A549 (cell line): ENCODE measurements around the gene WDR26. TPM values are rescaled to one million over a fixed set of nuclear protein-coding genes. Genes with fewer than 3 reads are reported as not detected.

ENCODE experiments used
- ATAC-seq, 2 experiments: fragments of 200-7000 bp in 1 of 2; fragments of >200 bp in 1 of 2; cut with Nextera tagmentation in 1 of 2; cut with Tn5 transposase in 1 of 2; 3 replicates each; pipeline versions ENCODE4 v1.8.0 to v1.9.1; 2018 to 2020; ENCODE audit warnings: mild to moderate bottlenecking in 1 of 2, moderate library complexity in 1 of 2
- CTCF ChIA-PET: fragments of 300-600 bp; sonication (Branson Sonifier 250); formaldehyde crosslinking; extraction: SDS; loops from one replicate; lab custom pipeline; 2021; ENCODE audit warnings: antibody characterized with exemption, inconsistent platforms; lab: Yijun Ruan, JAX
- POLR2A ChIA-PET: fragments of 350-600 bp; formaldehyde crosslinking; extraction: SDS; loops from one replicate; lab custom pipeline; 2021; ENCODE audit warnings: antibody characterized with exemption, inconsistent platforms; lab: Yijun Ruan, JAX
- DNase-seq, 2 experiments: peaks; one replicate each; pipeline versions ENCODE4 v3.0.0 to v3.0.0-alpha.2; 2011 to 2016; ENCODE audit warnings: low read depth in 1 of 2, low spot score in 1 of 2
- FAIRE-seq: peaks from 2 replicates; lab custom pipeline; 2011; peaks lifted over from hg19 to GRCh38; lab: Jason Lieb, UNC
- H3K27ac ChIP-seq, 2 experiments: fragments of >200 bp; sonication (Bioruptor Twin); formaldehyde crosslinking; 3 replicates each; pipeline ENCODE4 v1.5.1; 2016 to 2017
- H3K4me1 ChIP-seq: fragments of >200 bp; sonication (Bioruptor Twin); formaldehyde crosslinking; 3 replicates; pipeline ENCODE4 v1.6.1; 2016
- H3K4me2 ChIP-seq: fragments of >200 bp; sonication (Bioruptor Twin); formaldehyde crosslinking; 3 replicates; pipeline ENCODE4 v1.6.1; 2016
- H3K4me3 ChIP-seq: fragments of >200 bp; sonication (Bioruptor Twin); formaldehyde crosslinking; 3 replicates; pipeline ENCODE4 v1.5.1; 2016
- H3K9me3 ChIP-seq: fragments of >200 bp; sonication (Bioruptor Twin); formaldehyde crosslinking; 3 replicates; pipeline ENCODE4 v1.6.1; 2016
- CBX8 ChIP-seq: fragments of 200-600 bp; sonication (generic); IDR thresholded peaks from 2 replicates; pipeline ENCODE4 v1.6.1; 2016
- CHD2 ChIP-seq: fragments of 150-350 bp; IDR thresholded peaks from 2 replicates; pipeline ENCODE4 v1.6.1; 2014; ENCODE audit warnings: low read length; ENCODE audit not compliant: partially characterized antibody
- ESRRA ChIP-seq: fragments of 150-350 bp; IDR thresholded peaks from 2 replicates; pipeline ENCODE4 v1.6.1; 2014; ENCODE audit warnings: mild to moderate bottlenecking, low read length, borderline replicate concordance
- FOSB ChIP-seq: fragments of 250-450 bp; sonication (Bioruptor Pico); IDR thresholded peaks from 2 replicates; pipeline ENCODE4 v1.5.0; 2020; ENCODE audit warnings: mild to moderate bottlenecking, moderate library complexity
- FOSL2 ChIP-seq, 2 experiments: fragments of 450-650 bp in 1 of 2; fragments of >200 bp in 1 of 2; sonication (Bioruptor Twin) in 1 of 2; formaldehyde crosslinking; IDR thresholded peaks; 2 replicates each; pipeline versions ENCODE4 v1.5.0 to v1.6.1; 2016 to 2020; ENCODE audit warnings: mild to moderate bottlenecking in 1 of 2, moderate library complexity in 1 of 2
- FOXS1 ChIP-seq: fragments of 250-450 bp; sonication (Bioruptor Pico); IDR thresholded peaks from 2 replicates; pipeline ENCODE4 v1.5.0; 2020; ENCODE audit warnings: mild to moderate bottlenecking, moderate library complexity
- JUN ChIP-seq, 2 experiments: fragments of >200 bp; sonication (Bioruptor Twin); formaldehyde crosslinking; IDR thresholded peaks; 2 replicates in 1 of 2; 3 replicates in 1 of 2; pipeline ENCODE4 v1.6.1; 2016 to 2017
- KDM1A ChIP-seq: fragments of 200-600 bp; sonication (generic); IDR thresholded peaks from 2 replicates; pipeline ENCODE4 v1.6.1; 2016; ENCODE audit warnings: low read depth, mild to moderate bottlenecking
- MAFK ChIP-seq: fragments of 450-650 bp; IDR thresholded peaks from 2 replicates; pipeline ENCODE4 v1.6.1; 2014; ENCODE audit not compliant: partially characterized antibody
- MAZ ChIP-seq: fragments of 150-350 bp; IDR thresholded peaks from 2 replicates; pipeline ENCODE4 v1.6.1; 2014; ENCODE audit warnings: antibody characterized with exemption, low read depth, low read length, borderline replicate concordance
- MYC ChIP-seq: IDR thresholded peaks from 2 replicates; pipeline ENCODE4 v1.6.1; 2012; ENCODE audit warnings: mild to moderate bottlenecking, inconsistent platforms, low read length, improper control_type of control experiment, borderline replicate concordance
- PHF8 ChIP-seq: fragments of 200-600 bp; sonication (generic); IDR thresholded peaks from 2 replicates; pipeline ENCODE4 v1.6.1; 2016; ENCODE audit warnings: low read depth, mild to moderate bottlenecking, antibody characterized with exemption, moderate library complexity, borderline replicate concordance
- RAD21 ChIP-seq, 2 experiments: fragments of >200 bp in 1 of 2; sonication (Bioruptor Twin) in 1 of 2; formaldehyde crosslinking in 1 of 2; IDR thresholded peaks in 1 of 2; conservative IDR thresholded peaks in 1 of 2; 2 replicates in 1 of 2; 3 replicates in 1 of 2; pipeline ENCODE4 v1.6.1; 2012 to 2018; ENCODE audit warnings: inconsistent platforms in 1 of 2
- RCOR1 ChIP-seq: fragments of 150-350 bp; IDR thresholded peaks from 2 replicates; pipeline ENCODE4 v1.6.1; 2014; ENCODE audit warnings: antibody characterized with exemption, low read length, low read depth
- RFX5 ChIP-seq: fragments of 450-650 bp; IDR thresholded peaks from 2 replicates; pipeline ENCODE4 v1.7.1; 2014; ENCODE audit warnings: antibody characterized with exemption, mild to moderate bottlenecking, moderate library complexity
- SMC3 ChIP-seq: fragments of >200 bp; sonication (Bioruptor Twin); formaldehyde crosslinking; IDR thresholded peaks from 3 replicates; pipeline ENCODE4 v1.6.1; 2018; ENCODE audit warnings: inconsistent platforms
- TP53 ChIP-seq: fragments of 250-450 bp; sonication (Bioruptor Pico); IDR thresholded peaks from 2 replicates; pipeline ENCODE4 v1.5.0; 2021; ENCODE audit warnings: mild to moderate bottlenecking, moderate library complexity
- ZC3H11A ChIP-seq: fragments of 450-650 bp; IDR thresholded peaks from 2 replicates; pipeline ENCODE4 v1.6.1; 2014; ENCODE audit warnings: antibody characterized with exemption, mild to moderate bottlenecking
- ZSCAN20 ChIP-seq: fragments of 250-450 bp; sonication (Bioruptor Pico); IDR thresholded peaks from 2 replicates; pipeline ENCODE4 v1.8.0; 2022; ENCODE audit warnings: mild to moderate bottlenecking, moderate library complexity
- WGBS: methylation state at CpG from one replicate; pipeline ENCODE4 v1.1.6; 2017; ENCODE audit errors: missing lambda C conversion rate; 5-methylcytosine and 5-hydroxymethylcytosine counted together
- polyA plus RNA-seq, 4 experiments: library from polyadenylated mRNA; depleted of rRNA in 3 of 4; stranded (reverse); fragments of >200 nt; fragmentation: RNase III in 1 of 4; extraction: RNeasy Plus Mini Kit Qiagen cat#74134 plus additional on column Dnase treatment in 1 of 4; gene quantifications; 2 replicates in 3 of 4; 3 replicates in 1 of 4; pipeline ENCODE4 v1.2.3, GENCODE V29; 2011 to 2017
- TF ChIP-seq, protein P1 (sequence below): fragments of 250-450 bp; sonication (Bioruptor Pico); IDR thresholded peaks from 2 replicates; pipeline ENCODE4 v1.5.0; 2020; ENCODE audit warnings: low read depth, mild to moderate bottlenecking, moderate library complexity
- TF ChIP-seq, protein P2 (sequence below): IDR thresholded peaks from 2 replicates; pipeline ENCODE4 v1.6.1; 2012
- TF ChIP-seq, protein P3 (sequence below): fragments of 150-350 bp; IDR thresholded peaks from 2 replicates; pipeline ENCODE4 v1.6.1; 2014; ENCODE audit warnings: low read depth, mild to moderate bottlenecking, low read length

The WDR26 gene
- polyA plus RNA-seq, 2 of the 4 experiments (the other 2 are of a cell fraction): 38.4 to 45.2 TPM

DNA sequence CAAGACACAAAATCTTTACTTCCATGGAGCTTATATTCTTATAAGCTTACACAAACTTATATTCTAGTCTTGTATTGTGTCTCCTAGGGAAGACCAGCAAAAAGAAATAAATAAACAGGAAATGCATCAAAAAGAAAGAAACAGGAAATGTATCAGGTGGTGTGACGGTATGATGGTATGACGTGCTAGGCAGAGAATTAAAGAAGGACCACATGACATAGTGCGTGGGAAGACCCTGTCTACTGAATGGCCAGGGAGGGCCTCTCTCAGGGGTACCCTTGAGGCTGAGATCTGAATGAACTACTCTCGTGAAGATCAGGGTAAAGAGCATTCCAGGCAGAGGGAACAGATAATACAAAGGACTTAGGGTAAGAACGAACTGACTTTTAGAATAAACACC lies 15.6 kb upstream of the WDR26 start:
- ChIA-PET CTCF (interaction anchor here (0.6 to 1.8 kb wide), 5 partner anchors 8 to 63 kb away, joined by 3 to 5 read pairs (median 3); no protein-coding TSS in a partner anchor), POLR2A (no interaction called here)
- no peak for ATAC-seq
- Histone ChIP-seq H3K9me3 (no peaks in the 10 kb centered on the region), H3K4me3 (no peak overlapping the region), H3K27ac (no peak overlapping the region)
- no peak for DNase-seq
- WGBS: 91% methylated on average over 5 of the region's 5 CpGs
- TF ChIP-seq SMC3: no peak
- TF ChIP-seq ZSCAN20 (CRISPR knock-in tag): no peak
- TF ChIP-seq ESRRA: no peak
- TF ChIP-seq CBX8: no peak
- TF ChIP-seq, protein P1, sequence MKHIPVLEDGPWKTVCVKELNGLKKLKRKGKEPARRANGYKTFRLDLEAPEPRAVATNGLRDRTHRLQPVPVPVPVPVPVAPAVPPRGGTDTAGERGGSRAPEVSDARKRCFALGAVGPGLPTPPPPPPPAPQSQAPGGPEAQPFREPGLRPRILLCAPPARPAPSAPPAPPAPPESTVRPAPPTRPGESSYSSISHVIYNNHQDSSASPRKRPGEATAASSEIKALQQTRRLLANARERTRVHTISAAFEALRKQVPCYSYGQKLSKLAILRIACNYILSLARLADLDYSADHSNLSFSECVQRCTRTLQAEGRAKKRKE (CRISPR knock-in tag): no peak
- no peak for TF ChIP-seq TP53 (CRISPR knock-in tag)
- no peak for TF ChIP-seq MYC
- no peak for TF ChIP-seq JUN (IDR thresholded peaks at IDR 0.05)
- TF ChIP-seq FOSB (CRISPR knock-in tag): no peak
- TF ChIP-seq MAFK: no peak
- TF ChIP-seq FOSL2 (IDR thresholded peaks at IDR 0.05): no peak
- TF ChIP-seq FOSL2 (CRISPR knock-in tag; IDR thresholded peaks at IDR 0.05): no peak
- TF ChIP-seq, all 56 proteins: peak for 0
- no peak for FAIRE-seq
- no peak overlapping the region for H3K4me2 ChIP-seq
- H3K4me1 ChIP-seq: peaks cover 3% of the 10 kb centered on the region; the same call in 1 of the 3 replicates

DNA sequence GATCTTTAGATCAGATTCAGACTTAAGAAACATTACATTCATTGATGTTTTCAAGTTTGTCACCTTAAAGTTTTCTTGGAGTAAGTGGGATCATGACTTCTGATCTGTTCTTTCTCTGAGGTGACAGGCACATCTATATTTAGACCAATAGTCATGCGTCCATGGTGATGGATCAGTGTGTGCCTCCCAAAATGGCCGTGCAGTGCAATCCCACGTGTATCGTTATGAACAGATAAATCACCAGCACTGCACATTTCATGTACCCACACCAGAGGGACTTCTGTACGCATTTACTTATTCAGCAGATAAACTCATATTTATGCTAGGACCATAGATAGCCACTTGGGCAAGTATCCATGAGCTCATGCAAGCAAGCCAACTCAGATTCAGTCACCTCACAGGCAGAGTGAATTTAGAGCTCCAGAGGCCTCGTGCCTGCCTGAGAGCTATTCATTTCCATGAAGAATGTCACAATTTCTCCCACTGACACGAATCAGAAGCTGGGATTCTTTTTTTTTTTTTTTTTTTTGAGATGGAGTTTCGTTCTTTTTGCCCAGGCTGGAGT lies 13.9 kb upstream of the WDR26 start:
- POLR2A ChIA-PET: no interaction called here

DNA sequence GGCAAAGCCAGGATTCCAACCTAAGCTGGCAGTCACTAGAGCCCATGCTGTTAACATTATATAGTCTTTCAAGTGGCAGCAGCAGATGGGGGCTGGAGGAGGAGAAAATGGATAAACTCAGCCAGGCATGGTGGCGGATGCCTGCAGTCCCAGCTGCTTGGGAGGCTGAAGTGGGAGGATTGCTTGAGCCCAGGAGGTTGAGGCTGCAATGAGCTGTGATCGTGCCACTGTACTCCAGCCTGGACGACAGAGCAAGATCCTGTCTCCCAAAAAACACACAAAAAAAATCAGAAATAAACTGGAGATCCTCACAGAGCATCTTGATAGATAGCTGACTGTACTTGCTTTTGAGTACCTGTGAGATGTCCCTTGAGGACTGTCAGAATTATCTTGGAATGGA lies 13.4 kb upstream of the WDR26 start:
- no peak for FAIRE-seq
- CTCF ChIA-PET: interaction anchor here (0.6 to 3.2 kb wide), 2 partner anchors 10 to 33 kb away, joined by 3 to 30 read pairs; no protein-coding TSS in a partner anchor
- H3K4me2 ChIP-seq: no peak overlapping the region
- POLR2A ChIA-PET: no interaction called here
- no peak overlapping the region for H3K4me3 ChIP-seq
- no peak for ATAC-seq
- TF ChIP-seq CHD2 (no peak), MAZ (no peak), FOXS1 (no peak)
- no peak overlapping the region for H3K27ac ChIP-seq
- no peaks in the 10 kb centered on the region for H3K9me3 ChIP-seq
- peaks cover 3% of the 10 kb centered on the region; the same call in 1 of the 3 replicates for H3K4me1 ChIP-seq
- no peak for DNase-seq
- WGBS: 97% methylated on average over 3 of the region's 3 CpGs

More for the DNA sequence above, 13.9 kb upstream of the WDR26 start:
- Histone ChIP-seq H3K4me2 (no peak overlapping the region), H3K27ac (no peak overlapping the region), H3K9me3 (no peaks in the 10 kb centered on the region), H3K4me3 (no peak overlapping the region), H3K4me1 (peaks cover 3% of the 10 kb centered on the region; the same call in 1 of the 3 replicates)
- TF ChIP-seq RCOR1 (no peak), RFX5 (no peak), FOSB (CRISPR knock-in tag) (no peak), RAD21 (conservative IDR thresholded peaks at IDR 0.05 in 1 of 2, IDR thresholded peaks at IDR 0.05 in 1 of 2) (no peak)
- CTCF ChIA-PET: interaction anchor here (0.6 to 3.2 kb wide), 2 partner anchors 9 to 474 kb away, joined by 4 to 30 read pairs; no protein-coding TSS in a partner anchor
- DNase-seq (no peak), ATAC-seq (no peak), FAIRE-seq (no peak)
- WGBS: 89% methylated on average over 8 of the region's 8 CpGs

DNA sequence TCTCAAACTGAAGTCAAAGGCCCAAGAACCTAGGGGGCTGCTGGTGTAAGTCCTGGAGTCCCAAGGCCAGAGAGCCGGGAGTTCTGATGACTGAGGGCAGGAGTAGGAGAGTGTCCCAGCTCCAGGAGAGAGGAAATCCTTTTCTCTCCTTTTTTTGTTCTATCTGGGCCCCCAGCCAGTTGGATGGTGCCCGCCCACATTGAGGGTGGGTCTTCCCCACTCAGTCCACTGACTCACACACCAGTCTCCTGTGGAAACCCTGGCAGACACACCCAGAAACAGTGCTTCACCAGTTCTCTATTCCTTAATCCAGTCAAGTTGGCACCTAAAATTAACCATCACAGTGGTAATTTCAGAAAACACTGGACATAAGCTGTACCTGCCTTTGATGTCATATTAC lies 12.7 kb upstream of the WDR26 start:
- Histone ChIP-seq H3K4me2 (no peak overlapping the region), H3K27ac (no peak overlapping the region), H3K9me3 (no peaks in the 10 kb centered on the region), H3K4me1 (peaks cover 3% of the 10 kb centered on the region; the same call in 1 of the 3 replicates), H3K4me3 (no peak overlapping the region)
- no peak for TF ChIP-seq PHF8
- TF ChIP-seq, protein P2, sequence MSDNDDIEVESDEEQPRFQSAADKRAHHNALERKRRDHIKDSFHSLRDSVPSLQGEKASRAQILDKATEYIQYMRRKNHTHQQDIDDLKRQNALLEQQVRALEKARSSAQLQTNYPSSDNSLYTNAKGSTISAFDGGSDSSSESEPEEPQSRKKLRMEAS: no peak
- no peak for TF ChIP-seq ZC3H11A
- TF ChIP-seq, protein P3, sequence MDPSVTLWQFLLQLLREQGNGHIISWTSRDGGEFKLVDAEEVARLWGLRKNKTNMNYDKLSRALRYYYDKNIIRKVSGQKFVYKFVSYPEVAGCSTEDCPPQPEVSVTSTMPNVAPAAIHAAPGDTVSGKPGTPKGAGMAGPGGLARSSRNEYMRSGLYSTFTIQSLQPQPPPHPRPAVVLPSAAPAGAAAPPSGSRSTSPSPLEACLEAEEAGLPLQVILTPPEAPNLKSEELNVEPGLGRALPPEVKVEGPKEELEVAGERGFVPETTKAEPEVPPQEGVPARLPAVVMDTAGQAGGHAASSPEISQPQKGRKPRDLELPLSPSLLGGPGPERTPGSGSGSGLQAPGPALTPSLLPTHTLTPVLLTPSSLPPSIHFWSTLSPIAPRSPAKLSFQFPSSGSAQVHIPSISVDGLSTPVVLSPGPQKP: no peak
- TF ChIP-seq SMC3: no peak
- TF ChIP-seq KDM1A: no peak
- TF ChIP-seq ZSCAN20 (CRISPR knock-in tag): no peak
- ChIA-PET POLR2A (no interaction called here), CTCF (interaction anchor here (3.2 kb wide), 1 partner anchor 10 kb away, joined by 30 read pairs; no protein-coding TSS in a partner anchor)
- ATAC-seq (no peak), DNase-seq (no peak), FAIRE-seq (no peak)
- WGBS: 82% methylated on average over 2 of the region's 2 CpGs
